ENCODE results near the gene EEPD1. TPM values are rescaled to one million over a fixed set of nuclear protein-coding genes. Genes with fewer than 3 reads are reported as not detected.

EEPD1 gene
- total and polyA plus RNA-seq, 11 donors = 3.7 to 12.2 (median 7.7) TPM

- H3K36me3 ChIP-seq = no peaks in the 10 kb centered on the region
- intact Hi-C loops (cut with DNase I) = no loop called here
- DNase-seq (no peak), ATAC-seq (peak in 1 of 4 donors; percentile 35)
- no peak overlapping the region for H3K27ac ChIP-seq
- H3K4me1 ChIP-seq = peaks cover 0 to 5% (median 0%) of the 10 kb centered on the region in 12 donors
- WGBS, 4 donors = 52 to 74% (median 66%) methylated on average over 4 of the region's 4 CpGs
- H3K4me3 ChIP-seq = no peak overlapping the region
- H3K27me3 ChIP-seq = no peaks in the 10 kb centered on the region
- TF ChIP-seq CTCF (IDR thresholded peaks at IDR 0.05) (no peak), POLR2A (IDR thresholded peaks at IDR 0.05) (no peak)
- H3K9me3 ChIP-seq = peaks cover 0 to 3% (median 0%) of the 10 kb centered on the region in 12 donors
These were observed 45.0 kb upstream of the EEPD1 start for GRCh38 chr7:36107926-36108631.

DNA sequence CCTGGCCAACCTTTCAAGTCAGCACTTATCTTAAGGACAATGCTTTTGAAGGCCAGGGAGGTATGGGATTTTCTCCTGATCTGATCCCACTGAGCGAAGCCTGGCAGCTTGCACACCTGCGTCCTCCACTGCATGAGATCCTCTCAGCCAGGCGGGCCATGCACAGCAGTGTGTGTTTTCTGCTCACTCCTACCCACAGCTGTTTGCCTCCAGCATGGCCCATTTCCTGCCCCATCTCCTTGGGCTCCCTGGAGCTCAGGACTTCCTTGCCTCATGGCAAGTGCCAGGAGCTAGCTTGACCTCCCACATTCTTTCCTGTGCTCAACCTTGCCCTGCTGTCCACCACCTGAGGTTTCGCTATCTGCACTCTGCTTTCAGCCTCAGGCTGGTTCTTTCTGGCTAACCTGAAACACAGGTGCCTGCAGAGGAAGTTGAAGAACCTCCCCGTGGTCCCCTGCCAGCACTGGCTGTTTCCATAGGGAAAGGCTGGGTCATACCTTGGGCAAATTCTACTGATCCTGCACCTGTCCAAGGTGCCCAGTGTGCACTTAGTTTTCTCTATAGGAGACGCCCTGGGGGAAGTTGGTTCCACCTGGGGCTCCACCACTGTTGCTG, 43.9 kb upstream of the EEPD1 start:
- DNase-seq = no peak
- H3K9me3 ChIP-seq = peaks cover 0 to 3% (median 0%) of the 10 kb centered on the region in 12 donors
- no peaks in the 10 kb centered on the region for H3K36me3 ChIP-seq
- no peaks in the 10 kb centered on the region for H3K27me3 ChIP-seq
- intact Hi-C loops (cut with DNase I) = no loop called here
- H3K27ac ChIP-seq = no peak overlapping the region
- 89 to 95% (median 93%) methylated on average over 6 of the region's 6 CpGs for WGBS, 4 donors
- peaks cover 0 to 5% (median 0%) of the 10 kb centered on the region in 12 donors for H3K4me1 ChIP-seq
- TF ChIP-seq CTCF (IDR thresholded peaks at IDR 0.05) (no peak), POLR2A (IDR thresholded peaks at IDR 0.05) (no peak)
- H3K4me3 ChIP-seq = no peak overlapping the region
- no peak for ATAC-seq

GRCh38 chr7:36110584-36110983, 42.5 kb upstream of the EEPD1 start:
- WGBS, 4 donors = 89 to 100% (median 96%) methylated on average over 3 of the region's 3 CpGs
- Histone ChIP-seq H3K4me3 (no peak overlapping the region), H3K4me1 (peaks cover 0 to 9% (median 3%) of the 10 kb centered on the region in 12 donors), H3K36me3 (no peaks in the 10 kb centered on the region), H3K27ac (no peak overlapping the region), H3K9me3 (peaks cover 0 to 3% (median 0%) of the 10 kb centered on the region in 12 donors), H3K27me3 (no peaks in the 10 kb centered on the region)
- ATAC-seq (no peak), DNase-seq (no peak)
- intact Hi-C loops (cut with DNase I) = no loop called here
- TF ChIP-seq POLR2A (IDR thresholded peaks at IDR 0.05) = no peak
- no peak for TF ChIP-seq CTCF (IDR thresholded peaks at IDR 0.05)

DNA sequence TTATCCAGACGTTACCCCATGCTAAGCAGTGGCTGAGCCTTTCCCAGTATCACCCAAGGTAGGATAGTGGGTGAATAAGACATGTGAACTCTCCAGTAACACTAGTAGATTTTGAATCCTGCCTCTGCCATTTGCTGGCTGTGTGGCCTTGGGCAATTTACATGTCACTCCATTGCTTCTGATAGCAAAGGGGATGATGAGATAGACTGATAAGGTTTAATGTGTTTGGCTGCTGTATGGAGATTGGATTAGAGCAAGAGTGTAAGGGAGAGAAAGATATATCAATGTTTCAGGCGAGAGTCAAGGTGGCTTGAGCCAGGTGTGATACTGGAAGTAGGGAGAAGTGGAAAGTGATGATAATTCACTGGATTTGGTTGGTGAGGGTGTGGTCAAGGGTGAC, 40.1 kb upstream of the EEPD1 start:
- TF ChIP-seq CTCF (IDR thresholded peaks at IDR 0.05) (no peak), POLR2A (IDR thresholded peaks at IDR 0.05) (no peak)
- 84 to 95% (median 87%) methylated on average over 2 of the region's 2 CpGs for WGBS, 4 donors
- ATAC-seq (no peak), DNase-seq (no peak)
- Histone ChIP-seq H3K27ac (no peak overlapping the region), H3K27me3 (no peaks in the 10 kb centered on the region), H3K4me3 (no peak overlapping the region), H3K4me1 (peaks cover 0 to 30% (median 22%) of the 10 kb centered on the region in 12 donors), H3K9me3 (peaks cover 0 to 3% (median 0%) of the 10 kb centered on the region in 12 donors), H3K36me3 (no peaks in the 10 kb centered on the region)
- intact Hi-C loops (cut with DNase I) = no loop called here
